Measurements from ENCODE around the gene SRD5A3.

The SRD5A3 gene

DNA sequence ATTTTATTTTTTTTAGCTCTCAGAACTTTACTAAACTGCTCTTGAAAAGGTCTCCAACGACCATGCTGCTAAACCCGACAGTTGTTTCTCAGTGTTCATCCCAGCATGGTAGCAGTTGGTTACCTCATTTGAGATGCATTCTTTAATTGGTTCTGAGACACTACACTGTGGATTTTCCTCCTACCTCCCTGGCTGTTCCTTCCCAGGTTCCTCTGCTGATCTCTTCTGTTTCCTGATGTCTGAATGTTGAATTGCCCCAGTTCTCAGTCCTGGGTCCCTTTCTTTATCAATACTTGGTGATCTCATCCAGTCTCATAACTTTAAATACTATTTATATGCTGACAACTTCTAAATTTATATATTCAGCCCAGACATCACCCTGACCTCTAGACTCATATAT, 30.7 kb downstream of the SRD5A3 start:
- no peaks in the 10 kb centered on the region for H3K4me1 ChIP-seq (ENCODE audit: low read length)
- H2AFZ ChIP-seq (ENCODE audit: low read depth, low read length): no peak overlapping the region
- no peak overlapping the region for H3K4me2 ChIP-seq (ENCODE audit: low read length)
- H3K9me3 ChIP-seq (ENCODE audit: insufficient read depth, low read length): no peaks in the 10 kb centered on the region
- no peaks in the 10 kb centered on the region for H4K20me1 ChIP-seq (ENCODE audit: insufficient read depth, low read length)
- H3K4me3 ChIP-seq (ENCODE audit: low read length): no peak overlapping the region
- H3K9ac ChIP-seq (ENCODE audit: low read length): no peak overlapping the region
- H3K27ac ChIP-seq (ENCODE audit: low read length): no peak overlapping the region
- H3K27me3 ChIP-seq (ENCODE audit: low read depth, low read length): no peaks in the 10 kb centered on the region
- H3K79me2 ChIP-seq (ENCODE audit: low read length): no peaks in the 10 kb centered on the region
- H3K36me3 ChIP-seq (replicated peaks; ENCODE audit: low read depth, low read length): no peaks in the 10 kb centered on the region
- TF ChIP-seq, protein P1, sequence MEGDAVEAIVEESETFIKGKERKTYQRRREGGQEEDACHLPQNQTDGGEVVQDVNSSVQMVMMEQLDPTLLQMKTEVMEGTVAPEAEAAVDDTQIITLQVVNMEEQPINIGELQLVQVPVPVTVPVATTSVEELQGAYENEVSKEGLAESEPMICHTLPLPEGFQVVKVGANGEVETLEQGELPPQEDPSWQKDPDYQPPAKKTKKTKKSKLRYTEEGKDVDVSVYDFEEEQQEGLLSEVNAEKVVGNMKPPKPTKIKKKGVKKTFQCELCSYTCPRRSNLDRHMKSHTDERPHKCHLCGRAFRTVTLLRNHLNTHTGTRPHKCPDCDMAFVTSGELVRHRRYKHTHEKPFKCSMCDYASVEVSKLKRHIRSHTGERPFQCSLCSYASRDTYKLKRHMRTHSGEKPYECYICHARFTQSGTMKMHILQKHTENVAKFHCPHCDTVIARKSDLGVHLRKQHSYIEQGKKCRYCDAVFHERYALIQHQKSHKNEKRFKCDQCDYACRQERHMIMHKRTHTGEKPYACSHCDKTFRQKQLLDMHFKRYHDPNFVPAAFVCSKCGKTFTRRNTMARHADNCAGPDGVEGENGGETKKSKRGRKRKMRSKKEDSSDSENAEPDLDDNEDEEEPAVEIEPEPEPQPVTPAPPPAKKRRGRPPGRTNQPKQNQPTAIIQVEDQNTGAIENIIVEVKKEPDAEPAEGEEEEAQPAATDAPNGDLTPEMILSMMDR (IDR thresholded peaks at IDR 0.05; ENCODE audit: low read depth, low read length): no peak
- no peak for TF ChIP-seq EZH2phosphoT487 (IDR thresholded peaks at IDR 0.05; ENCODE audit: low read depth)

- H3K9me3 ChIP-seq (ENCODE audit: insufficient read depth, low read length): no peaks in the 10 kb centered on the region
- no peak overlapping the region for H3K27ac ChIP-seq (ENCODE audit: low read length)
- no peaks in the 10 kb centered on the region for H3K36me3 ChIP-seq (replicated peaks; ENCODE audit: low read depth, low read length)
- H2AFZ ChIP-seq (ENCODE audit: low read depth, low read length): no peak overlapping the region
- H3K4me2 ChIP-seq (ENCODE audit: low read length): no peak overlapping the region
- H3K4me3 ChIP-seq (ENCODE audit: low read length): no peak overlapping the region
- TF ChIP-seq EZH2phosphoT487 (IDR thresholded peaks at IDR 0.05; ENCODE audit: low read depth): no peak
- TF ChIP-seq, protein P1 (IDR thresholded peaks at IDR 0.05; ENCODE audit: low read depth, low read length): no peak
- H3K27me3 ChIP-seq (ENCODE audit: low read depth, low read length): no peaks in the 10 kb centered on the region
- H4K20me1 ChIP-seq (ENCODE audit: insufficient read depth, low read length): no peaks in the 10 kb centered on the region
- no peak overlapping the region for H3K9ac ChIP-seq (ENCODE audit: low read length)
- no peaks in the 10 kb centered on the region for H3K79me2 ChIP-seq (ENCODE audit: low read length)
- no peaks in the 10 kb centered on the region for H3K4me1 ChIP-seq (ENCODE audit: low read length)
These were observed 32.8 kb downstream of the SRD5A3 start for GRCh38 chr4:55378617-55379467.

DNA sequence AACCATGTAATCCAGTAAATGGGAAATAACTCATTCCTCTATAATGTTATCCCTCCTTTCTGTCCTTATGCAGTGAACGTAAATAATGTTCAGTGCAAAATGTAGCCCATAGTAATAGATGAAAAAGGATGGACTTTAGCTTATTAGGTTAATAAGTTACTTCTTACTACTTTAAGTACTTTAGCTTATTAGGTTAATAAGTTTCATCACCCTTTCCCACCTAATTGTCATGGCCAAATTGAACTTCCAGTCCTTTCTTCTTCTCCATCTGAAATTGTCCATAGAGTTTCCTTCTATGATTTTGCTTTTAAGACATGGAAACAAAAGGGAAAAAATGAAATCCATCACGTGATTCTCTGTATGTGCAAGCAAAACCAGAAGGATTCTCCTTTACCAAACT, 34.5 kb downstream of the SRD5A3 start:
- Histone ChIP-seq H2AFZ (ENCODE audit: low read depth, low read length) (no peak overlapping the region), H4K20me1 (ENCODE audit: insufficient read depth, low read length) (no peaks in the 10 kb centered on the region), H3K4me1 (ENCODE audit: low read length) (no peaks in the 10 kb centered on the region), H3K9ac (ENCODE audit: low read length) (no peak overlapping the region), H3K79me2 (ENCODE audit: low read length) (no peaks in the 10 kb centered on the region), H3K9me3 (ENCODE audit: insufficient read depth, low read length) (no peaks in the 10 kb centered on the region), H3K36me3 (replicated peaks; ENCODE audit: low read depth, low read length) (no peaks in the 10 kb centered on the region), H3K27ac (ENCODE audit: low read length) (no peak overlapping the region), H3K4me3 (ENCODE audit: low read length) (no peak overlapping the region), H3K27me3 (ENCODE audit: low read depth, low read length) (no peaks in the 10 kb centered on the region), H3K4me2 (ENCODE audit: low read length) (no peak overlapping the region)
- TF ChIP-seq EZH2phosphoT487 (IDR thresholded peaks at IDR 0.05; ENCODE audit: low read depth): no peak
- TF ChIP-seq, protein P1 (IDR thresholded peaks at IDR 0.05; ENCODE audit: low read depth, low read length): no peak

- H4K20me1 ChIP-seq (ENCODE audit: insufficient read depth, low read length): no peaks in the 10 kb centered on the region
- H3K79me2 ChIP-seq (ENCODE audit: low read length): no peaks in the 10 kb centered on the region
- TF ChIP-seq EZH2phosphoT487 (IDR thresholded peaks at IDR 0.05; ENCODE audit: low read depth): no peak
- TF ChIP-seq, protein P1 (IDR thresholded peaks at IDR 0.05; ENCODE audit: low read depth, low read length): no peak
- no peak overlapping the region for H3K4me2 ChIP-seq (ENCODE audit: low read length)
- no peak overlapping the region for H3K9ac ChIP-seq (ENCODE audit: low read length)
- H3K9me3 ChIP-seq (ENCODE audit: insufficient read depth, low read length): no peaks in the 10 kb centered on the region
- no peaks in the 10 kb centered on the region for H3K27me3 ChIP-seq (ENCODE audit: low read depth, low read length)
- H3K27ac ChIP-seq (ENCODE audit: low read length): no peak overlapping the region
- H3K36me3 ChIP-seq (replicated peaks; ENCODE audit: low read depth, low read length): no peaks in the 10 kb centered on the region
- no peak overlapping the region for H3K4me3 ChIP-seq (ENCODE audit: low read length)
- H2AFZ ChIP-seq (ENCODE audit: low read depth, low read length): no peak overlapping the region
- H3K4me1 ChIP-seq (ENCODE audit: low read length): no peaks in the 10 kb centered on the region
These were observed 35.5 kb downstream of the SRD5A3 start for GRCh38 chr4:55381502-55381901.
